ENCODE results near the gene KMT2E. TPM values are rescaled to one million over a fixed set of nuclear protein-coding genes. Genes with fewer than 3 reads are reported as not detected.

Gene KMT2E
- total RNA-seq, 1 experiment from 2014 or later = 107 TPM

- no peaks in the 10 kb centered on the region for H3K9me2 ChIP-seq (replicated peaks; ENCODE audit: insufficient read depth, low read length)
- peaks cover 66% of the 10 kb centered on the region for H4K20me1 ChIP-seq (ENCODE audit: insufficient read depth, low read depth, low read length)
- H2AFZ ChIP-seq (ENCODE audit: low read length) = no peak overlapping the region
- DNase-seq = no peak
- H3K27ac ChIP-seq (ENCODE audit: low read length) = peak overlapping the region; percentile 95
- peaks cover 12% of the 10 kb centered on the region for H3K79me2 ChIP-seq (ENCODE audit: low read length)
- H3K9me3 ChIP-seq (ENCODE audit: low read length) = no peaks in the 10 kb centered on the region
- H3K27me3 ChIP-seq (ENCODE audit: low read length) = no peaks in the 10 kb centered on the region
- peak overlapping the region; percentile 99; the same call in 1 of the 2 replicates for H3K9ac ChIP-seq (ENCODE audit: low read length)
- H3K4me2 ChIP-seq (ENCODE audit: low read depth, low read length, poor library complexity, severe bottlenecking) = peak overlapping the region; percentile 90
- H3K4me1 ChIP-seq (ENCODE audit: low read length) = peaks cover 53% of the 10 kb centered on the region
- H3K4me3 ChIP-seq (ENCODE audit: low read length) = peak overlapping the region; percentile 95
- peaks cover 24% of the 10 kb centered on the region; the same call in 1 of the 2 replicates for H3K36me3 ChIP-seq (ENCODE audit: insufficient read depth, low read length)
Observed at GRCh38 chr7:105009667-105010503, 4.1 kb upstream of the KMT2E start.

DNA sequence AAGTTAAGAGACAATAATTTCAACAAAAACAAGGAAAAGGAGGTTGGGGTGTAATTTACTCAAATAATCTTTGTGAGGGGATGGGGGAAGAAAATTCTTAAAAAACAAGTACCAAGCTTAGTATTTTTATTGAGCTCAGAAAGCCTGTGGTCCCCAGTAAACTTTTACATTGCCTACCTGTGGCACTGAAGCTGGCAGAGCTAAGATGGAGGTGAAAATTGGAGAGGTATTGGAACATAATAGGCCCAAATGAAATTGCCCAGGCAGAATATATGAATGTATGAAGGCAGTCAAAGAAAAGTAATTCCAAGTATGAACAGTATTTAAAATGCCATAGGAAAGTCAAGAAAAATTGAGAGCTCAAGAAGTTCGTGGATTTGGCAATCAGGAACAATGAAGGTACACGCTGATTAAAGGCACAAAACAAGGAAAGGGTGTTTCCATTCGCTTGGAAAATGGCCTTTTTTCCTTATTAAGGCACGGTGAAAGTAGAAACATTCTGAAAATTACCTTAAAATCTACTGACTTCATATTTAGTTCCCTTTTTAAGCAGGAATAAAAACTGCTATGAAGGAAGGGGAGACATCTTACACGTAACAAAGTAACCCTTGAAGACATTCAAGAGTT lies 3.4 kb upstream of the KMT2E start:
- H3K4me1 ChIP-seq (ENCODE audit: low read length) = peaks cover 50% of the 10 kb centered on the region
- no peaks in the 10 kb centered on the region for H3K9me3 ChIP-seq (ENCODE audit: low read length)
- H2AFZ ChIP-seq (ENCODE audit: low read length) = no peak overlapping the region
- peak overlapping the region; percentile 95 for H3K27ac ChIP-seq (ENCODE audit: low read length)
- peaks cover 24% of the 10 kb centered on the region; the same call in 1 of the 2 replicates for H3K36me3 ChIP-seq (ENCODE audit: insufficient read depth, low read length)
- H4K20me1 ChIP-seq (ENCODE audit: insufficient read depth, low read depth, low read length) = peaks cover 61% of the 10 kb centered on the region
- no peaks in the 10 kb centered on the region for H3K9me2 ChIP-seq (replicated peaks; ENCODE audit: insufficient read depth, low read length)
- H3K9ac ChIP-seq (ENCODE audit: low read length) = peak overlapping the region; percentile 99
- DNase-seq = no peak
- peak overlapping the region; percentile 95 for H3K4me3 ChIP-seq (ENCODE audit: low read length)
- no peaks in the 10 kb centered on the region for H3K27me3 ChIP-seq (ENCODE audit: low read length)
- peaks cover 19% of the 10 kb centered on the region for H3K79me2 ChIP-seq (ENCODE audit: low read length)
- peak overlapping the region; percentile 90 for H3K4me2 ChIP-seq (ENCODE audit: low read depth, low read length, poor library complexity, severe bottlenecking)

GRCh38 chr7:105011141-105011830 lies 2.7 kb upstream of the KMT2E start:
- peaks cover 26% of the 10 kb centered on the region for H3K79me2 ChIP-seq (ENCODE audit: low read length)
- peak overlapping the region; percentile 95 for H3K4me3 ChIP-seq (ENCODE audit: low read length)
- peak overlapping the region; percentile 90 for H3K4me2 ChIP-seq (ENCODE audit: low read depth, low read length, poor library complexity, severe bottlenecking)
- H4K20me1 ChIP-seq (ENCODE audit: insufficient read depth, low read depth, low read length) = peaks cover 57% of the 10 kb centered on the region
- DNase-seq = peak; percentile 52
- no peaks in the 10 kb centered on the region for H3K9me3 ChIP-seq (ENCODE audit: low read length)
- H2AFZ ChIP-seq (ENCODE audit: low read length) = no peak overlapping the region
- H3K27me3 ChIP-seq (ENCODE audit: low read length) = no peaks in the 10 kb centered on the region
- H3K27ac ChIP-seq (ENCODE audit: low read length) = peak overlapping the region; percentile 95
- peaks cover 27% of the 10 kb centered on the region; the same call in 1 of the 2 replicates for H3K36me3 ChIP-seq (ENCODE audit: insufficient read depth, low read length)
- H3K9me2 ChIP-seq (replicated peaks; ENCODE audit: insufficient read depth, low read length) = no peaks in the 10 kb centered on the region
- peaks cover 54% of the 10 kb centered on the region for H3K4me1 ChIP-seq (ENCODE audit: low read length)
- H3K9ac ChIP-seq (ENCODE audit: low read length) = peak overlapping the region; percentile 99

GRCh38 chr7:105011831-105012502 lies 2.0 kb upstream of the KMT2E start:
- no peaks in the 10 kb centered on the region for H3K9me2 ChIP-seq (replicated peaks; ENCODE audit: insufficient read depth, low read length)
- peaks cover 33% of the 10 kb centered on the region for H3K79me2 ChIP-seq (ENCODE audit: low read length)
- no peaks in the 10 kb centered on the region for H3K9me3 ChIP-seq (ENCODE audit: low read length)
- peaks cover 50% of the 10 kb centered on the region for H4K20me1 ChIP-seq (ENCODE audit: insufficient read depth, low read depth, low read length)
- peak overlapping the region; percentile 95 for H3K4me3 ChIP-seq (ENCODE audit: low read length)
- peaks cover 23% of the 10 kb centered on the region; the same call in 1 of the 2 replicates for H3K36me3 ChIP-seq (ENCODE audit: insufficient read depth, low read length)
- peaks cover 56% of the 10 kb centered on the region for H3K4me1 ChIP-seq (ENCODE audit: low read length)
- H2AFZ ChIP-seq (ENCODE audit: low read length) = no peak overlapping the region
- no peak for DNase-seq
- peak overlapping the region; percentile 99 for H3K9ac ChIP-seq (ENCODE audit: low read length)
- peak overlapping the region; percentile 90 for H3K4me2 ChIP-seq (ENCODE audit: low read depth, low read length, poor library complexity, severe bottlenecking)
- H3K27ac ChIP-seq (ENCODE audit: low read length) = peak overlapping the region; percentile 95
- no peaks in the 10 kb centered on the region for H3K27me3 ChIP-seq (ENCODE audit: low read length)

DNA sequence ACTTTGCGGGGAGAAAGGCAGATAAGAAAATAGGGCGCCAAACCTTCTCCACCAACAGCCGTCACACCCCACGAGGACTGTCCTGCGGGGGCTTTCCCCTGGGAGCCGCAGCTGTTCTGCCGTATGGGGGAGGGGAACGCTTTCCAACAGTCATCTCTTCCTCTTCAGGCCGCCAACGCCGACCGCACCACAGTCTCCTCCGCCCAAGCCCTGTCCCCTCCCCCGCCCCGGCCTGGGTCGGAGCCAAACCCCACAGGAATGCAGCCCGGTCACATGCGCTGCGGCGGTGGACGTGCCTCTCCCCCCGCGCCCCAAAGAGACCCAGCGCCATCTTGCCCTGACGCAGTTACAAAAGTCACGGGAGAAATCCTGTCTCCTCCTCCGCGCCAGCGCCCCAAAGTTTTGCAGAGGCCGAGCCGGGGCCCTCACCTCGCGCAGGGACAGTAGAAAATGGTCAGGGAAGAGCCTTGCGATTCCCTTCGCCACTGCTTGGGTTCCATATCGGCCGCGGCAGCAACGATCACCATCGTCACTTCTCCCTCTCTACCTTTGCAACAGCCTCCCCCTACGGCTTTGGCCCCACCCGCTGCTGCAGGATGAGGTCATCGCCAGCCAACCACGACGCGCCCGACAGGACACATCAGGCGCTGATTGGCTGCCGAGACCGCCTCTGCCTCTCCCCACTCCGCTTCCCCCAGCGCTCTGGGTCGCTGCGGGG lies 1.3 kb upstream of the KMT2E start:
- Histone ChIP-seq H3K79me2 (ENCODE audit: low read length) (peaks cover 40% of the 10 kb centered on the region), H3K27ac (ENCODE audit: low read length) (peak overlapping the region; percentile 95), H3K36me3 (ENCODE audit: insufficient read depth, low read length) (peaks cover 23% of the 10 kb centered on the region; the same call in 1 of the 2 replicates), H3K27me3 (ENCODE audit: low read length) (no peaks in the 10 kb centered on the region), H4K20me1 (ENCODE audit: insufficient read depth, low read depth, low read length) (peaks cover 44% of the 10 kb centered on the region), H3K4me2 (ENCODE audit: low read depth, low read length, poor library complexity, severe bottlenecking) (peak overlapping the region; percentile 90), H3K4me3 (ENCODE audit: low read length) (peak overlapping the region; percentile 95), H2AFZ (ENCODE audit: low read length) (no peak overlapping the region), H3K9me3 (ENCODE audit: low read length) (no peaks in the 10 kb centered on the region), H3K9me2 (replicated peaks; ENCODE audit: insufficient read depth, low read length) (no peaks in the 10 kb centered on the region), H3K9ac (ENCODE audit: low read length) (peak overlapping the region; percentile 99), H3K4me1 (ENCODE audit: low read length) (peaks cover 57% of the 10 kb centered on the region)
- DNase-seq = peak; percentile 99

DNA sequence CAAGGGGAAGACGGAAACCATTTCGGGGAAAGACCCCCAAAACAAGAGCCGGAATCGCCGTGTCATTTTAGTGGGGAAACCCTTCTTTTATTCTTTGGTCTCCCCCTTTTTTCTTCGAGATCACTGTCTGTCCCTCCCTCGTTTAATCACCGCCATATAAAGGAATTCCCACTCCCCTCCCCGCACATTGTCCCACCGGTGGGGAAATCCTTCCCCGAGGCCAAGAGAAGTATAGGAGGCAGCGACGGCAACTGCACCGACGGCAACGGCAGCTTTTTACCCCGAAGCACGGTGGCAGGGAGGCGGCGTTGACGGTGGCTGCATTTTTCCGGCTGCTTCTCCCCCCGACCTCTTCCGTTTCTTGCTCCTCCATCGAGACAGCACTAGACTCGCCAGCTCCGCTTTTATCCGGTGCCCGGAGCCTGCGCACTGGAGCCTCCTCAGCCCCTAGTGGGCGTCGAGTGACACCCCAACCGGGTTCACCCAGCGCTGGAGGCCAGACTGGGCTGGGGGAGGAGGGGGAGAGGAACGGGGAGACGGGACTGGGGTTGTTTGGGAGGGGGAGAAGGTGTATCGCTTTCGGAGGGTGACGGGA lies 687 bp upstream of the KMT2E start:
- Histone ChIP-seq H3K4me1 (ENCODE audit: low read length) (peaks cover 57% of the 10 kb centered on the region), H3K9me2 (replicated peaks; ENCODE audit: insufficient read depth, low read length) (no peaks in the 10 kb centered on the region), H3K79me2 (ENCODE audit: low read length) (peaks cover 46% of the 10 kb centered on the region), H2AFZ (ENCODE audit: low read length) (peak overlapping the region; percentile 44; the same call in 1 of the 2 replicates), H3K36me3 (ENCODE audit: insufficient read depth, low read length) (peaks cover 23% of the 10 kb centered on the region; the same call in 1 of the 2 replicates), H3K27me3 (ENCODE audit: low read length) (no peaks in the 10 kb centered on the region), H3K27ac (ENCODE audit: low read length) (peak overlapping the region; percentile 95), H4K20me1 (ENCODE audit: insufficient read depth, low read depth, low read length) (peaks cover 37% of the 10 kb centered on the region; the same call in 1 of the 2 replicates), H3K4me2 (ENCODE audit: low read depth, low read length, poor library complexity, severe bottlenecking) (peak overlapping the region; percentile 90), H3K9me3 (ENCODE audit: low read length) (no peaks in the 10 kb centered on the region), H3K4me3 (ENCODE audit: low read length) (peak overlapping the region; percentile 95), H3K9ac (ENCODE audit: low read length) (peak overlapping the region; percentile 99)
- peak; percentile 97 for DNase-seq
